ENCODE data around the gene PDK3.

The PDK3 gene

DNA sequence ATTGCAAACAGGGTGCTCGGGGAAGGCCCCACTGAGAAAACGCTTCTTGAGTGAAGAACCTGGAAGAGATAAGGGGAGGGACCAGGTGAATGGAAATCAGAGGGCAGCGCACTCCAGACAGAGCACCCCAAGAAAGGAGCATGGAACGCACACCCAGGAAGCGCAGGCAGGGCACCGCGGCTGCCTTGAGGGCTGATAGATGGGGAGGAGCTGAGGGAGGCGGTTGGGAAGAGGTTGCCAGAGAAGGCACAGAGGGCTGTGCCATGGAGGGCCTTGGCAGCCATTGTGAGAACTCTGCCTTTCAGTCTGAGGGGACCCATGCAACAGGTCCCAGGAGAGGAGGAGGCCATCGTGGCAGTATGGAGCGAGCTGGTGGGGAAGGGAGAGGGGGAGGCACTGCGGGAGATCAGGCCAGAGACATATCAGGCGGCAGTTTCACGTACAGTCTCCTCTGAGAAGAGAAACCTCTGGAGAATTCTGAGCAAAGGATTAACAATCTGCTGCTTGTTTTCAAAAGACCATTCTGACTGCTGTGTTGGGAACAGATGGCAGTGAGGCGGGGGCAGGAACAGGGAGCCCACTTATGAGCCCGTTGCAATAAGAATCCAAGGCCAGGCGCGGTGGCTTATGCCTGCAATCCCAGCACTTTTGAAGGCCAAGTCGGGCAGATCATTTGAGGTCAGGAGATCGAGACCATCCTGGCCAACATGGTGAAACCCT, 98.4 kb downstream of the PDK3 start:
- no peak for DNase-seq

DNA sequence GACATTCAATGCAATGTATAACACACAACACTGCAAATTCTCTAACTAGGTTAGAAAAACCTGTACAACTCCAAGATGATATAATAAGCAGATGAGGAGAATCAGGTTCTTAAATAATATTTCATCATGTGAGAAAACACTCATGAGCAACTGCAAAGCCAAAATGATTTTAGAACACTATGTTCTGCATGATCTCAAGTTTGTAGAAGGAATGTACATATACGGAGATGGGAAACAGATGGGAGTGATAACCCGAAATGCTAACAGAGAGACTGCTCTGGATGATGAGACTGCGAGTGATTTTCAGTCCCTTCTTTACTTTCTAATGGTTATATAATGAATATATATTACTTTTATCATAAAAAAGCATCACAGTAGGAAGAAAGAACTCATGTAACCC, 101.2 kb downstream of the PDK3 start:
- DNase-seq: no peak

DNA sequence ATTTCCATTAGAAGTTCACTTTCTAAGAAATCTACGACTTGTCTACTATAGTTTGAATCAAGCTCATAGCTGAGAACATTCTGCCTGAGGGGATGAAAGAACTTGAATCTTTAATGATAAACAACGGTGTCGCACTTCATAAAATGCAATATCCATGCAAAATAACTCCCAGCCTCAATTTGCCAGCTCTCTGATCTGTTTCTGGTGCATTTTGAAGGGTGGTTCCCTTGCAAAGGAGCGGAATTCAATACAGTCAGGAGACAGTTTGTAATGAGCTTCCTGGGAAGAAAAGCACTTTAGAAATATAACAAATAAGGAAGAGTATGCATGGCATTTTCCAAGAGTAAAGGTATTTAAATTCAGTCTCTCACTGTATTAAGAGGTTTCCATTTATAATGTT, 102.1 kb downstream of the PDK3 start:
- DNase-seq: no peak

DNA sequence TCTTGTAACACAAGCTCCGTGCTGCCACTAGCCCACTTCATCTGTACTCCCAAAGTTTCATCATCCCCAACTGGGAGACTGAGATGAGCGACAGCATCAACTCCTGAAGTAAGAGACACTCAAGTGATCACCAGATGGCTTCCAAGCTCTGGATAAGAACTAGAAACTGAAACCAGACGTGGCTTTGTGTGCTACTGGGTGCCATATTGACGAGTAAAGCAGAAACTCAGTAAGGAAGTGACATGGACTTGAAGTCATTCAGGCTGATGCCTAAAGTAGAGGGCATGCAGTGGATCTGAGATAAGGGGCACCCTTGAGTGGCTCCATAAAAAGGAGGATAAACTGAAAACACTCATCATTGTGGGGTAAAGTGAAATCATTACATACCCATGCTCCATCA, 109.7 kb downstream of the PDK3 start:
- no peak for DNase-seq

DNA sequence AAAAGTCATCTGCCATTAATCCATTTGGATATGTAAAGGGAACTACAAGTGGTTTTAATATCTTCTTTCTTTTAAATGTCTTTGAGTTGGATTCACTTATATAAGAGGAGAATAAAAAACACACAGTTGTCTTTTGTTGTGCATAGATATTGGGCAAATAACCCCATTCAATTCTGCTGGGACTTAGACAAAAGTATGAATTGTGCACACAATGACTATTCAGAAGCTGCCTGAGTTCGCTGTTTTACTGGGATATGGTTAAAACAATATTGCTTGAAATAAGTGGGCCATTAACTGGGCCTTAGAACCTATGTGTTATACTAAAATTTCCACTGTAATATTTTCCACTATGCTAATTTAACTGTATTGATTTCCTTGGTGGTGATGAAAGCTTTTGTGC, 110.4 kb downstream of the PDK3 start:
- no peak for DNase-seq

DNA sequence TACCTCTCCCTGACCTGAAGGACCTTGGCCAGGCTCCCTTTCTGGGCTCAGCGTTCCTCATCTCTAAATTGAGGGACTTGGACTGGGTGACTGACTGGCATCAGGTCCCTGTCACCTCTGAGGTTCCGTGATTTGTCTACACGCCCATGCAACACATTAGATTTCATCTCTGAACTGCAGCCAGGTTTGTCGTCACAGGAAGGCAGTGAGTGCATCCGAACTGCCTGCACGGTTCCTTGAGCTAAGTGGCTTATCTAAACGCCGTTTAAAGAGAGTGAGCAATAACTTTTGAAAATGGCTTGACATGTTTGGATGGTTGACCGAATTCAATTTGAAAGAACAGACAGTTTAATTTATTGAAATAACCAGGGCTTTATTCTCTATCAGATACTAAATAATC, 112.0 kb downstream of the PDK3 start:
- DNase-seq: no peak

All from NCI-H1436 treated with DMSO at 0.1 percent for 48 hours (cell line).